Lung (tissue), 12 donors: ENCODE measurements around the gene AKR7A2. TPM values are rescaled to one million over a fixed set of nuclear protein-coding genes. Genes with fewer than 3 reads are reported as not detected.
"Not testable (repeated sequence)": the region's sequence is repeated elsewhere in the genome, so short reads cannot be mapped to it uniquely, and the experiment has no call there.

Source experiments
- ATAC-seq: fragments of 200-7000 bp; cut with Tn5 transposase; one replicate; pipeline ENCODE4 v1.9.1; 2020; ENCODE audit warnings: moderate number of reproducible peaks; ENCODE audit not compliant: insufficient read depth, low FRiP score
- DNase-seq, 3 donors: peaks; one replicate each; pipeline ENCODE4 v3.0.0-alpha.2; 2013 to 2017
- H3K27ac ChIP-seq, 2 donors: one replicate each; pipeline ENCODE4 v1.5.1; 2013; ENCODE audit warnings: mild to moderate bottlenecking in 2 of 2, moderate library complexity in 2 of 2, control low read depth in 1 of 2, inconsistent platforms in 1 of 2, low read depth in 1 of 2, low read length in 1 of 2
- H3K27me3 ChIP-seq, 3 donors: one replicate each; pipeline ENCODE4 v1.5.1; 2013; ENCODE audit warnings: low read length in 2 of 3; ENCODE audit not compliant: control insufficient read depth in 3 of 3, insufficient read depth in 3 of 3
- H3K36me3 ChIP-seq, 4 donors: one replicate each; pipeline ENCODE4 v1.5.1; 2013; ENCODE audit warnings: low read length in 4 of 4, mild to moderate bottlenecking in 1 of 4, moderate library complexity in 1 of 4; ENCODE audit not compliant: control insufficient read depth in 4 of 4, insufficient read depth in 4 of 4
- H3K4me1 ChIP-seq, 5 donors: one replicate each; pipeline ENCODE4 v1.5.1; 2013; ENCODE audit warnings: low read length in 5 of 5, mild to moderate bottlenecking in 2 of 5, moderate library complexity in 1 of 5; ENCODE audit not compliant: control insufficient read depth in 5 of 5, insufficient read depth in 5 of 5
- H3K4me3 ChIP-seq: one replicate; pipeline ENCODE4 v1.5.1; 2013; ENCODE audit warnings: mild to moderate bottlenecking, control low read depth, moderate library complexity
- H3K9ac ChIP-seq, 2 donors: one replicate each; pipeline ENCODE4 v1.5.1; 2013; ENCODE audit warnings: low read length in 2 of 2, control low read depth in 1 of 2; ENCODE audit not compliant: insufficient read depth in 1 of 2
- H3K9me3 ChIP-seq, 4 donors: one replicate each; pipeline ENCODE4 v1.5.1; 2013; ENCODE audit warnings: low read length in 3 of 4, mild to moderate bottlenecking in 1 of 4, moderate library complexity in 1 of 4; ENCODE audit not compliant: control insufficient read depth in 4 of 4, insufficient read depth in 3 of 4
- WGBS, 2 donors: extraction: QIAGEN DNeasy Blood & Tissue Kit; methylation state at CpG; one replicate each; pipeline ENCODE4 v1.1.7; 2013; 5-methylcytosine and 5-hydroxymethylcytosine counted together
- polyA plus RNA-seq, 2 donors: library from polyadenylated mRNA; stranded (reverse); fragments of 200-250 nt; gene quantifications; one replicate each; pipeline ENCODE4 v1.2.1, GENCODE V29; 2013
- total RNA-seq, 2 donors: library from RNA; depleted of rRNA in 1 of 2; stranded (reverse); fragments of >200 nt in 1 of 2; gene quantifications; one replicate each; pipeline ENCODE4 v1.2.1, GENCODE V29; 2014 to 2021
- TF ChIP-seq, protein P1 (sequence below): IDR thresholded peaks from 2 replicates; pipeline ENCODE4 v1.5.1; 2012; ENCODE audit warnings: mild to moderate bottlenecking; ENCODE audit errors: control extremely low read depth, extremely low read depth
- donor health status: control.
- donor health status: control.
- donor health status: Bipolar disorder and iron deficiency.
- donor health status: healthy.
- donor health status: DM: yes; HTN: yes; CAD: no.

Gene AKR7A2
- total and polyA plus RNA-seq, 4 donors: 15.3 to 54.0 (median 43.0) TPM

DNA sequence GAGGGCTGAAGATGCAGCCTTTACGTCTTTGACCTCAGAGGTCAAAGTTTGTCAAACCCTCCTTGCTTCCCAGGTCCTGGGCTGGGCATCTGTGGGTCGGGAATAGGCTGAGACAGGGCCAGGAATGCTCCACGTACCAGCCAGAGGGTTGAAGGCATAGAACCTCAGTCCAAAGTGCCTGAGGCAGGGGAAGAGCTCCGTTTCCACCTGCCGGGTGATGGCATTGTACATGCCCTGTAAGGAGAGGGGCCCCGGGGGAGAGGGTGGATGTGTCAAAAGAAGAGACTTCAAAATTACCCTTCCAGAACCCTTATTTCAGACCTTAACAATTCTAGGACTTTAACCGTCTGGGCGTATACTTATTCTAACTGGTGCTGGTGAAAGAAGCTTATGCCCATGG lies 27.1 kb downstream of the AKR7A2 start:
- DNase-seq (no peak), ATAC-seq (no peak)
- Histone ChIP-seq H3K27ac (no peak overlapping the region), H3K9ac (no peak overlapping the region), H3K4me1 (peaks cover 0 to 6% (median 4%) of the 10 kb centered on the region in 5 donors), H3K4me3 (no peak overlapping the region), H3K27me3 (peaks cover 0 to 4% (median 0%) of the 10 kb centered on the region in 3 donors), H3K9me3 (peaks cover 0 to 2% (median 0%) of the 10 kb centered on the region in 4 donors), H3K36me3 (peaks cover 0 to 2% (median 0%) of the 10 kb centered on the region in 4 donors)
- TF ChIP-seq, protein P1, sequence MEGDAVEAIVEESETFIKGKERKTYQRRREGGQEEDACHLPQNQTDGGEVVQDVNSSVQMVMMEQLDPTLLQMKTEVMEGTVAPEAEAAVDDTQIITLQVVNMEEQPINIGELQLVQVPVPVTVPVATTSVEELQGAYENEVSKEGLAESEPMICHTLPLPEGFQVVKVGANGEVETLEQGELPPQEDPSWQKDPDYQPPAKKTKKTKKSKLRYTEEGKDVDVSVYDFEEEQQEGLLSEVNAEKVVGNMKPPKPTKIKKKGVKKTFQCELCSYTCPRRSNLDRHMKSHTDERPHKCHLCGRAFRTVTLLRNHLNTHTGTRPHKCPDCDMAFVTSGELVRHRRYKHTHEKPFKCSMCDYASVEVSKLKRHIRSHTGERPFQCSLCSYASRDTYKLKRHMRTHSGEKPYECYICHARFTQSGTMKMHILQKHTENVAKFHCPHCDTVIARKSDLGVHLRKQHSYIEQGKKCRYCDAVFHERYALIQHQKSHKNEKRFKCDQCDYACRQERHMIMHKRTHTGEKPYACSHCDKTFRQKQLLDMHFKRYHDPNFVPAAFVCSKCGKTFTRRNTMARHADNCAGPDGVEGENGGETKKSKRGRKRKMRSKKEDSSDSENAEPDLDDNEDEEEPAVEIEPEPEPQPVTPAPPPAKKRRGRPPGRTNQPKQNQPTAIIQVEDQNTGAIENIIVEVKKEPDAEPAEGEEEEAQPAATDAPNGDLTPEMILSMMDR: no peak
- 89 to 90% methylated on average over 8 of the region's 8 CpGs for WGBS, 2 donors

DNA sequence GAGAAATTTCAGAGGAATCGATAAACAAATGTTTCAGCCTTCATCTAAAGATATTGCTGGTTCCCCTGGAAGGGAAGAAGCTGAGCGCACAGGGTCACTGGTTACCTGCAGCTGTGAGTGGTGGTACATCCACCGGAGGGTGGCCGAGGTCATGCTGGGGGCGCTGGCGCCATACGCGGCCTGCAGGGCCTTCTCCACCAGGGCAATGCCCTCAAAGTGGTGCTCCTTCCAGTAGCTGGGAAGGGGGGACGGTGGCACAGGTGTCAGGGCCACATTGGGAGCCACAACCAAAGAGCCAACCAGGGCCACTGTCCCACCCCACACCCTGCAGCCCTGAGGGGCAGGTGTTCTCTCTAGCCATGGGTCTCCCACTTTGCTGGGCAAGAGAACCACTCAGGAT lies 28.1 kb downstream of the AKR7A2 start:
- no peak overlapping the region for H3K4me3 ChIP-seq
- H3K9me3 ChIP-seq: no peaks in the 10 kb centered on the region
- H3K9ac ChIP-seq: no peak overlapping the region
- no peaks in the 10 kb centered on the region for H3K27me3 ChIP-seq
- WGBS, 2 donors: 97 to 98% methylated on average over 9 of the region's 9 CpGs
- DNase-seq (no peak), ATAC-seq (no peak)
- peaks cover 0 to 2% (median 0%) of the 10 kb centered on the region in 4 donors for H3K36me3 ChIP-seq
- TF ChIP-seq, protein P1: no peak
- no peak overlapping the region for H3K27ac ChIP-seq
- peaks cover 0 to 3% (median 2%) of the 10 kb centered on the region in 5 donors for H3K4me1 ChIP-seq

DNA sequence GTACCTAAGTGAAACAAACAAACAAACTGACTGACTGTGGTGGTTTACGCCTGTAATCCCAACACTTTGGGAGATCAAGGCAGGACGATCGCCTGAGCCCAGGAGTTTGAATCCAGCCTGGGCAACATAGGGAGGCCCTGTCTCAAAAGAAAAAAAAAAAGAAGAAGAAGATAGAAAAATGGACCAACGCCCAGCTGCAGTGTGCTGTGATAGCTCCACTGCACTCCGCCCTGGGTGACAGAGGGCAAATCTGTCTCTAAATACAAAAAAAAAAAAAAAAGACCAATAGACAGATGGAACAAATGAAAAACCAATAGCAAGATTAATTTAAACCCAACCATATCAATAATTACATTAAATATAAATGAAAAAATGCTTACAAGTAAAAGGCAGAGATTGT lies 37.3 kb downstream of the AKR7A2 start:
- 93 to 96% methylated on average over 5 of the region's 5 CpGs for WGBS, 2 donors
- Histone ChIP-seq H3K27me3 (peaks cover 0 to 12% (median 4%) of the 10 kb centered on the region in 3 donors), H3K4me3 (no peak overlapping the region), H3K9ac (no peak overlapping the region), H3K4me1 (peaks cover 0 to 4% (median 0%) of the 10 kb centered on the region in 5 donors), H3K36me3 (no peaks in the 10 kb centered on the region), H3K27ac (no peak overlapping the region), H3K9me3 (peaks cover 0 to 14% (median 0%) of the 10 kb centered on the region in 4 donors)
- no peak for DNase-seq
- no peak for ATAC-seq
- TF ChIP-seq, protein P1: no peak

DNA sequence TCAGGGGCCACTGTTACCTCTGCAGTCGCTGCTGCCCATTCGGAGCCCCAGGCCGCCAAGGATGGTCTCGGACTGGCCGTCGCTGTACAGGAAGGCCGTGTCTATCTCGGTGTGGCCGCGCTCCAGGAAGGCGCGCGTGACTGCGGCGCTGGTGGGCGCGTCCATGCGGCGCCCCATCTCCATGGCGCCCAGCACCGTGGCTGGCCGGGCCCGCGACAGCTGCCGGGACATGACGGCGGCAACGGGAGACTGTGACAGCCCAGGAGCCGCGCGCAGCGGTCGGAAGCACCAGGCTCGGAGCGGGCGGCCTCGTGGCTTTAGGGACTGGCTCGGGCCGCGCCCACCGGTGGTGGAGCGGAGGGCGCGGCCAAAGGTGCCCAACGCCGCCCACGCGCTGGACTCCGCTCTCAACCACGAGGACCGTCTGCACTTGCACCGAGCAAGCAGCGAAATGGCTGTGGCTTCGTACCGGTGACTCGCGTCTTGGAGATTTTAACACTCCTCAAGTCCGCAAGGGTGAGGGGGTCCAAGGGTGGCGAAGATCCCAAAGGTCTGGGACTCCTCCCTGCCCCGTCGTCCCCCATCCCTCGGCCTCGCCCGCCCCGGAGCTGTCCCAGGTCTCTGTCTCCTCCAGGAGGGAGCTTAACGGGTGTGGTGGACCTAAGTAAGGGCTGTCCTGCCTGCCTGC lies 38.0 kb downstream of the AKR7A2 start:
- Histone ChIP-seq H3K27me3 (peaks cover 0 to 12% (median 4%) of the 10 kb centered on the region in 3 donors), H3K9me3 (peaks cover 0 to 14% (median 0%) of the 10 kb centered on the region in 4 donors)
- peak; percentile 41 for ATAC-seq
- not testable (repeated sequence) for H3K4me3 ChIP-seq, H3K9ac ChIP-seq, H3K36me3 ChIP-seq, H3K4me1 ChIP-seq, DNase-seq, H3K27ac ChIP-seq
- WGBS, 2 donors: 11 to 20% methylated on average over 47 to 58 of the region's 66 CpGs
